ENCODE results near the gene SYT5. TPM values are rescaled to one million over a fixed set of nuclear protein-coding genes. Genes with fewer than 3 reads are reported as not detected.
A peak's percentile ranks its signal among the peaks of the same experiment; 100 is the strongest.

The SYT5 gene
- total and polyA plus RNA-seq, 2 experiments from 2014 or later: 0.12 TPM; not detected in 1

DNA sequence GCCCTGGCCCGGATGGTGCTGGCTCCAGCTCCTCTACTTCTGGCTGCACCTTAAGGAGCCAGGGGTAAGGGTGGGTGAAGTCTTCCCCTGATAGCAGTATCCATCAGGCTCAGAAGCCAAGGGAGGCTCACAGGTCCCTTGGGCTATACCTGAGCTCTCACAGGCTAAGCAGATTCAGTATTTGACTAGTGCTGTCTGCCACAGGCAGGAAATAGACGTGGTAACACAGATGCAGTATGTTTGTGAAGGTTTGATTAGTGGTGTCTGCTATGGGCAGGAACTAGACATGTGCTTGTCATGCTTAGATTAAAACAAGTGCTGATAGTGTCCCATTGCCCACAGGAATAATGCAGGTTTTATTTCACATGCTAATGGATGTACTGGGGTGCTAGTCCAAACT lies 4.0 kb downstream of the SYT5 start:
- Histone ChIP-seq H3K9me3 (ENCODE audit: low read depth) (no peaks in the 10 kb centered on the region), H3K27me3 (peaks cover 95% of the 10 kb centered on the region), H3K27ac (no peak overlapping the region), H3K4me3 (no peak overlapping the region), H3K4me1 (ENCODE audit: low read depth) (no peaks in the 10 kb centered on the region), H3K36me3 (no peaks in the 10 kb centered on the region)
- no peak for TF ChIP-seq CTCF (IDR thresholded peaks at IDR 0.05; ENCODE audit: low read depth, low read length)
- DNase-seq (ENCODE audit: low read depth in 1 of 2, low spot score in 1 of 2): no peak

- Histone ChIP-seq H3K4me3 (no peak overlapping the region), H3K27ac (no peak overlapping the region), H3K36me3 (no peaks in the 10 kb centered on the region), H3K4me1 (ENCODE audit: low read depth) (no peaks in the 10 kb centered on the region), H3K27me3 (peaks cover 95% of the 10 kb centered on the region), H3K9me3 (ENCODE audit: low read depth) (no peaks in the 10 kb centered on the region)
- TF ChIP-seq CTCF (IDR thresholded peaks at IDR 0.05; ENCODE audit: low read depth, low read length): no peak
- DNase-seq (ENCODE audit: low read depth in 1 of 2, low spot score in 1 of 2): no peak
Measured at GRCh38 chr19:55175117-55175867, 4.8 kb downstream of the SYT5 start.

DNA sequence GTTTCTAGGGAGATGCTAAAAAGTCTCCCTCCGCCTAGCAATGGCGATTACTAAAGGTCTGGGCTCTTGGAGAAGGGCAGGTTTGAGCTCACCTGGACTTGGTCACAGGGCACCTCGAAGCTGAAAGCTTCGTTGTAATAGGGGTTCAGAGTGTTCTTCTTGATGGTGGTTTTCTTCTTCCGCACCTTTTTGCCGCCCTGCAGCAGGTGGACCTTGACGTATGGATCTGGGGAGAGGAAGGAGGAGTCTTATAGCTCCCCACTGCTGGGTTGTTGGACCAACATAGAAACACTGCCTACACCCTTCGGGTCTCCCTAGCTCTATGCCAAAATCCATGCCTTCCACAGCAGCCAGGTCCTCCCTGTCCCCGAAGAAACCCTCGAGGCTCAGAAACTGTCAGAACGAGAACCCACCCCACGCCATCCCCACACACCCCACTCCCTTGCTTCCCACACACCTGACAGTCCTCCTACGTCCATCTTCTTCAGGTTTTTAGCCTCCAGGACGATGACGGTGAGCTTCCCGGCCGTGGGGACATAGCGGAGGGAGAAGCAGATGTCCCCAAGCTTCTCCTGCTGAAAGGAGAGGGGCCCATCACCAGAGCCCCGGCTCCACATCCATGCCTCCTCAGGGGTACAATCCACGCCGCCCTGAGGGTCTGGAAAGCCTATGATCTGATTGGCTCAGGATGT lies 5.5 kb downstream of the SYT5 start:
- no peaks in the 10 kb centered on the region for H3K4me1 ChIP-seq (ENCODE audit: low read depth)
- no peak overlapping the region for H3K27ac ChIP-seq
- H3K4me3 ChIP-seq: no peak overlapping the region
- no peaks in the 10 kb centered on the region for H3K9me3 ChIP-seq (ENCODE audit: low read depth)
- peaks cover 95% of the 10 kb centered on the region for H3K27me3 ChIP-seq
- no peaks in the 10 kb centered on the region for H3K36me3 ChIP-seq
- DNase-seq (ENCODE audit: low read depth in 1 of 2, low spot score in 1 of 2): no peak
- no peak for TF ChIP-seq CTCF (IDR thresholded peaks at IDR 0.05; ENCODE audit: low read depth, low read length)

DNA sequence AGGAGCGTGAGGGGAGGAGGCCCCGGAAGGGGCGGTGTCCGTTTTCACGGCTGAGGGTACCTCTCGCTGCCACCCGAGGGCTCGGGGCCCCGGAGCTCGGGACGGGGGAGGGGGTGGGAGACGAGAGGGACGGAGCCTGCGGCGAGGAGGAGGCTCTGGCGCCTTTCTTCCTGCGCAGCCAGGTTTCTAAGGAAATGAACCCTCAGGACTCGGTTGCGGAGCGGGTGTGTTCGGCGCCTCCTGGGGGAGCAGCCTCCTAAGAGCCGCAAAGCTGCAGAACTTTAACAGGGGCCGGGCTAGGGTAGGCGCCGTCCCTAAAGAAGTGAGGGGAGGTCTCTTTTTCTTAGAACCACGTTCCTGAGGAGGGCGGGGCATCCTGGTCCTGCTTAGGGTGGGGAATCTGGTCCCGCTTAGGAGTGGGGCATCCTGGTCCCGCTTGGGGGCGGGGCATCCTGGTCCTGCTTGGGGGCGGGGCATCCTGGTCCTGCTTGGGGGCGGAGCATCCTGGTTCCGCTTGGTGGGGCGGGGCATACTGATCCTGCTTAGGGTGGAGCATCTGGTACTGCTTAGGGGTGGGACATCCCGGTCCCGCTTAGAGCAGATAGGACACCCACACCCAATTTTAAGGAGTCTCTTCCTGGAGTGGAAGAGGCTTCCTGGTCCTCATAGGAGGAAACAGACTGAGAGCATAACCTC lies 6.2 kb downstream of the SYT5 start:
- H3K9me3 ChIP-seq (ENCODE audit: low read depth): no peaks in the 10 kb centered on the region
- no peaks in the 10 kb centered on the region for H3K36me3 ChIP-seq
- TF ChIP-seq CTCF (IDR thresholded peaks at IDR 0.05; ENCODE audit: low read depth, low read length): no peak
- no peaks in the 10 kb centered on the region for H3K4me1 ChIP-seq (ENCODE audit: low read depth)
- no peak overlapping the region for H3K27ac ChIP-seq
- H3K4me3 ChIP-seq: peak overlapping the region; percentile 30
- peak; percentile 50 to 83 for DNase-seq (ENCODE audit: low read depth in 1 of 2, low spot score in 1 of 2)
- H3K27me3 ChIP-seq: peaks cover 96% of the 10 kb centered on the region

DNA sequence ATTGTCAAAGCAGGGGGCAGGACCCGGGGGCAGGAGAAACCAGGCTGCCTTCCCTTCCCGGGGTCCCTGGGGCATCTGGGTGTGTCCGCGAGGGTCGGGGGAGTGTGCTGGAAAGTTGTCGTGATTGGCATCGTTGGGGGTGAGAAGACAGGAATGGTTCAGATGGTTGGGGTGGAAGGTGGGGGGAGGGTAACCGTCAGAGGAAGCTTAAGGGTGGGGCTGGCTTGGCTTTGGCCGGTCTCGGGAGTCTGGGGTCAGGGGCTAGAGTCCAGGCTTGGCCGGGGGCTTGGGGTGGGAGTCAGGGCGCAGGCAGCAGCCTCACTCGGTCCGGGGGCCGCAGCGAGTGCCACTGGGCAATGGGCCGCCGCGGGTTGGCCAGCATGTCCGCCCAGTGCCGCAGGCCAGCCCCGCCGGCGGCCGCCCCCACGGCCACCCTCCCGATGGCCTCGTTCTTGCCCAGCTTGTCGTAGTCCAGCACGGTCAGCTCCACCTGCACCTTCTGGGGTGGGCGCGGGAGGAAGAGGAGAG lies 6.8 kb downstream of the SYT5 start:
- Histone ChIP-seq H3K4me1 (ENCODE audit: low read depth) (no peaks in the 10 kb centered on the region), H3K27ac (no peak overlapping the region), H3K36me3 (no peaks in the 10 kb centered on the region), H3K27me3 (peaks cover 99% of the 10 kb centered on the region), H3K4me3 (peak overlapping the region; percentile 30), H3K9me3 (ENCODE audit: low read depth) (no peaks in the 10 kb centered on the region)
- TF ChIP-seq CTCF (IDR thresholded peaks at IDR 0.05; ENCODE audit: low read depth, low read length): no peak
- DNase-seq (ENCODE audit: low read depth in 1 of 2, low spot score in 1 of 2): no peak

Measured in cardiac muscle cell (in vitro differentiated cells and primary cell).